HepG2 (cell line): ENCODE measurements around the gene C1orf159. TPM values are rescaled to one million over a fixed set of nuclear protein-coding genes. Genes with fewer than 3 reads are reported as not detected.

ENCODE experiments used
- ATAC-seq: fragments of 200-7000 bp; cut with Tn5 transposase; 3 replicates; pipeline ENCODE4 v1.9.1; 2020; ENCODE audit warnings: mild to moderate bottlenecking, moderate library complexity
- BruUV-seq: library from RNA; stranded (reverse); fragments of 400-500 nt; replicated peaks from 2 replicates; lab custom pipeline; 2021; lab: Mats Ljungman, UMichigan
- CTCF ChIA-PET: fragments of 300-600 bp; formaldehyde crosslinking; extraction: SDS; loops from one replicate; lab custom pipeline; 2021; ENCODE audit warnings: low total read pairs, inconsistent platforms, low intra/inter-chr PET ratio; lab: Yijun Ruan, JAX
- POLR2A ChIA-PET: fragments of 350-600 bp; sonication (Branson Sonifier 250); formaldehyde crosslinking; loops from one replicate; lab custom pipeline; 2020; ENCODE audit warnings: antibody characterized with exemption, inconsistent platforms; lab: Yijun Ruan, JAX
- DNase-seq: peaks from one replicate; pipeline ENCODE4 v3.0.0-alpha.2; 2015; ENCODE audit warnings: low spot score
- FAIRE-seq: peaks from 3 replicates; lab custom pipeline; 2011; peaks lifted over from hg19 to GRCh38; lab: Jason Lieb, UNC
- H2AFZ ChIP-seq: one replicate; pipeline ENCODE4 v1.6.1; 2011; ENCODE audit warnings: low read length, inconsistent platforms
- H3K27ac ChIP-seq: fragments of 300-600 bp; 3 replicates; pipeline ENCODE4 v1.8.0; 2011; ENCODE audit warnings: mixed run types, mild to moderate bottlenecking, mixed read lengths, low read length, inconsistent platforms; ENCODE audit not compliant: insufficient read depth; ENCODE audit errors: extremely low read length
- H3K27me3 ChIP-seq, 2 experiments: fragments of 200-600 bp in 1 of 2; 2 replicates in 1 of 2; 3 replicates in 1 of 2; pipeline versions ENCODE4 v1.6.0 to v1.8.0; 2011; ENCODE audit warnings: low read length in 2 of 2, mild to moderate bottlenecking in 2 of 2, moderate library complexity in 2 of 2, inconsistent platforms in 1 of 2; ENCODE audit not compliant: insufficient read depth in 2 of 2, control insufficient read depth in 1 of 2
- H3K36me3 ChIP-seq, 2 experiments: fragments of 200-600 bp in 1 of 2; replicated peaks in 1 of 2; 2 replicates in 1 of 2; 3 replicates in 1 of 2; pipeline versions ENCODE4 v1.5.1 to v1.8.0; 2011; ENCODE audit warnings: low read length in 2 of 2, inconsistent platforms in 1 of 2; ENCODE audit not compliant: insufficient read depth in 2 of 2, control insufficient read depth in 1 of 2
- H3K4me1 ChIP-seq: 2 replicates; pipeline ENCODE4 v1.5.1; 2012; ENCODE audit warnings: low read length, inconsistent platforms; ENCODE audit not compliant: insufficient read depth
- H3K4me2 ChIP-seq: 2 replicates; pipeline ENCODE4 v1.6.0; 2011; ENCODE audit warnings: low read depth, low read length, inconsistent platforms
- H3K4me3 ChIP-seq, 3 experiments: fragments of 200-600 bp in 1 of 3; sonication (generic), shearing (Covaris generic) in 1 of 3; replicated peaks in 1 of 3; 2 replicates each; pipeline ENCODE4 v1.5.1; 2011 to 2016; ENCODE audit warnings: low read length in 3 of 3, inconsistent platforms in 2 of 3, low read depth in 2 of 3, mild to moderate bottlenecking in 2 of 3, control low read depth in 1 of 3, mixed read lengths in 1 of 3; ENCODE audit not compliant: insufficient read depth in 1 of 3
- H3K79me2 ChIP-seq: one replicate; pipeline ENCODE4 v1.6.1; 2011; ENCODE audit warnings: low read length, inconsistent platforms; ENCODE audit not compliant: insufficient read depth
- H3K9ac ChIP-seq: 2 replicates; pipeline ENCODE4 v1.6.0; 2011; ENCODE audit warnings: mild to moderate bottlenecking, low read depth, low read length, inconsistent platforms; ENCODE audit not compliant: insufficient read depth
- H3K9me3 ChIP-seq: 2 replicates; pipeline ENCODE4 v1.5.1; 2012; ENCODE audit warnings: mild to moderate bottlenecking, low read length
- H4K20me1 ChIP-seq: 2 replicates; pipeline ENCODE4 v1.6.0; 2011; ENCODE audit warnings: inconsistent platforms, mild to moderate bottlenecking, low read length, moderate library complexity; ENCODE audit not compliant: insufficient read depth
- FOXJ3 ChIP-seq: sonication (generic); formaldehyde crosslinking; IDR thresholded peaks from 2 replicates; pipeline ENCODE4 v1.4.0; 2020; ENCODE audit warnings: missing genetic modification reagents, mild to moderate bottlenecking, borderline replicate concordance
- HNF4A ChIP-seq: sonication (generic); formaldehyde crosslinking; IDR thresholded peaks from 2 replicates; pipeline ENCODE4 v1.4.0; 2020; ENCODE audit warnings: missing genetic modification reagents
- HOXD1 ChIP-seq: sonication (generic); formaldehyde crosslinking; IDR thresholded peaks from 2 replicates; pipeline ENCODE4 v1.5.0; 2020; ENCODE audit warnings: missing genetic modification reagents
- ISX ChIP-seq: sonication (generic); formaldehyde crosslinking; conservative IDR thresholded peaks from 2 replicates; pipeline ENCODE4 v1.5.0; 2020; ENCODE audit warnings: missing genetic modification reagents
- LCORL ChIP-seq, 2 experiments: fragments of 450-650 bp in 1 of 2; sonication (generic) in 1 of 2; formaldehyde crosslinking in 1 of 2; IDR thresholded peaks; 2 replicates each; pipeline versions ENCODE4 v1.5.0 to v1.6.1; 2017 to 2020; ENCODE audit warnings: antibody characterized with exemption in 1 of 2, missing genetic modification reagents in 1 of 2
- RARG ChIP-seq: sonication (generic); formaldehyde crosslinking; IDR thresholded peaks from 2 replicates; pipeline ENCODE4 v1.4.0; 2020; ENCODE audit warnings: low read depth, mild to moderate bottlenecking, missing genetic modification reagents
- RBM22 ChIP-seq: fragments of 200-400 bp; formaldehyde crosslinking; optimal IDR thresholded peaks from 2 replicates; pipeline ENCODE3; 2017; ENCODE audit warnings: mild to moderate bottlenecking, low read length, moderate library complexity
- SMAD9 ChIP-seq: sonication (generic); formaldehyde crosslinking; IDR thresholded peaks from 2 replicates; pipeline ENCODE4 v1.5.1; 2020; ENCODE audit warnings: mild to moderate bottlenecking, missing genetic modification reagents
- SRSF1 ChIP-seq: fragments of 200-400 bp; formaldehyde crosslinking; optimal IDR thresholded peaks from 2 replicates; pipeline ENCODE3; 2017; ENCODE audit warnings: mild to moderate bottlenecking, low read depth, low read length, moderate library complexity
- TEAD3 ChIP-seq: optimal IDR thresholded peaks from 2 replicates; pipeline ENCODE3; 2016; ENCODE audit warnings: borderline replicate concordance
- ZBTB26 ChIP-seq: IDR thresholded peaks from 2 replicates; pipeline ENCODE4 v1.6.1; 2016; ENCODE audit warnings: missing compliant biosample characterization, missing genetic modification reagents, borderline replicate concordance
- ZFP36L1 ChIP-seq: sonication (generic); formaldehyde crosslinking; IDR thresholded peaks from 2 replicates; pipeline ENCODE4 v1.8.0; 2022; ENCODE audit warnings: mild to moderate bottlenecking, missing genetic modification reagents, moderate library complexity
- ZKSCAN5 ChIP-seq: sonication (generic); formaldehyde crosslinking; IDR thresholded peaks from 2 replicates; pipeline ENCODE4 v1.5.1; 2020; ENCODE audit warnings: mild to moderate bottlenecking, missing genetic modification reagents
- ZNF564 ChIP-seq: sonication (generic); formaldehyde crosslinking; IDR thresholded peaks from 2 replicates; pipeline ENCODE4 v1.8.1; 2023; ENCODE audit warnings: mild to moderate bottlenecking, missing genetic modification reagents
- ZNF607 ChIP-seq: sonication (generic); formaldehyde crosslinking; IDR thresholded peaks from 2 replicates; pipeline ENCODE4 v1.5.1; 2020; ENCODE audit warnings: missing genetic modification reagents, mild to moderate bottlenecking, borderline replicate concordance
- ZNF703 ChIP-seq: sonication (generic); formaldehyde crosslinking; IDR thresholded peaks from 2 replicates; pipeline ENCODE4 v1.5.1; 2020; ENCODE audit warnings: missing genetic modification reagents, mild to moderate bottlenecking, moderate library complexity, borderline replicate concordance
- ZNF747 ChIP-seq: sonication (generic); formaldehyde crosslinking; IDR thresholded peaks from 2 replicates; pipeline ENCODE4 v1.8.1; 2023; ENCODE audit warnings: missing genetic modification reagents, mild to moderate bottlenecking, borderline replicate concordance
- ZNF781 ChIP-seq: sonication (generic); formaldehyde crosslinking; IDR thresholded peaks from 2 replicates; pipeline ENCODE4 v1.5.1; 2020; ENCODE audit warnings: borderline replicate concordance, mild to moderate bottlenecking, missing genetic modification reagents; ENCODE audit errors: not compliant biosample characterization
- WGBS: methylation state at CpG from one replicate; pipeline ENCODE4 v1.1.6; 2017; ENCODE audit warnings: low lambda C conversion rate; 5-methylcytosine and 5-hydroxymethylcytosine counted together
- in situ Hi-C: cut with HindIII; loops from 2 replicates; pipeline ENCODE4 v1.10.0; 2017; ENCODE audit warnings: low pct_unique_long_range_greater_than_20kb; ENCODE audit not compliant: extremely low pct_ligation_motif_present
- intact Hi-C: fragments of 100-400 bp; cut with micrococcal nuclease; formaldehyde crosslinking; loops from one replicate; pipeline ENCODE4 v1.10.0; 2022; ENCODE audit not compliant: unreplicated experiment
- polyA plus RNA-seq, 8 experiments: library from polyadenylated mRNA; depleted of rRNA in 3 of 8; stranded (reverse) in 7 of 8; unstranded in 1 of 8; fragments of >200 nt; fragmentation: Illumina TruSeq in 4 of 8; extraction: Trizol in 4 of 8; gene quantifications; 2 replicates each; pipeline versions ENCODE4 v1.2.1 to v1.2.3, GENCODE V29; 2011 to 2016; ENCODE audit warnings: low read depth in 4 of 8, missing spikeins in 1 of 8, mixed read lengths in 1 of 8; ENCODE audit not compliant: insufficient read depth in 1 of 8
- total RNA-seq, 5 experiments: library from RNA; depleted of rRNA; stranded (reverse); fragments of >200 nt; fragmentation: Illumina TruSeq; extraction: Trizol; gene quantifications; 2 replicates each; pipeline ENCODE4 v1.2.3, GENCODE V29; 2016; ENCODE audit warnings: low read depth in 1 of 5
- TF ChIP-seq, protein P1 (sequence below): sonication (generic); formaldehyde crosslinking; IDR thresholded peaks from 2 replicates; pipeline ENCODE4 v1.5.0; 2020; ENCODE audit warnings: missing genetic modification reagents

Gene C1orf159
- total and polyA plus RNA-seq, 2 of the 13 experiments (the other 11 are each of a cell fraction or from before 2014, with no cell fraction given), result 3.8 to 6.7 TPM

DNA sequence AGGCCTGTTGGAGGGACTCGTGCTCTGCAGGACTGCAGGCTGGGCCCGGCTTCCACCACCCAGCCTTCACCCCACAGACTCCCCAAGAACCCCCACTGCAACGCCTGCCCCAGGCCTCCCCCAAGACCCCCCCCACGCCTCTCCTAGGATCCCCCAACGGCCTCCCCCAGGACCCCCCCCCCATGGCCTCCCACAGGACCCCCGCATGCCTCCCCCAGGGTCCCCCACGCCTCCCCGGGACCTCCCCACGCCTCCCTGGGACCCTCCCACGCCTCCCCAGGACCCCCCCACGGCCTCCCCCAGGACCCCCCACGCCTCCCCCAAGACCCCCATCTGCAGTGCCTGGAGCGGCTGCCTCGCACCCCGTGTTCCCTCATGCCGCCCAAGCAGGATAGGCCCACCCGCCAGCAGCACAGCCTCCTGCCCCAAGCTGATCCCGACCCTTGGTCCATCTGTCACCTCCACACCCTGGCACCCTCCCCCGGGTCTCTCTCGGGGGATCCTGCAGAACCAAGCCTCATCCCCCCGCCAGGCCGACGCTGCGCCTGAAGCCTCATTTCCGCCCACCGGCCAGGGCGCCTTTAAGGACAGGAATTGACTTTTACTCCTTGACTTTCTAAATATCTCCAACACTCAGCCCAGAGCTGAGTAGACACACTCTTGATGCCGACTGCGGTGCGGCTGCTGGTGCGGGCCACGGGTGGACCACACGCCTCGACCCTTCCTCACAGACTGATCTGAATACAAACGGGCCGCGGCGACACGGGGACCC lies 27.7 kb downstream of the C1orf159 start (continued):
- TF ChIP-seq HOXD1 (CRISPR knock-in tag), result no peak
- TF ChIP-seq, all 625 proteins: peak for 0

DNA sequence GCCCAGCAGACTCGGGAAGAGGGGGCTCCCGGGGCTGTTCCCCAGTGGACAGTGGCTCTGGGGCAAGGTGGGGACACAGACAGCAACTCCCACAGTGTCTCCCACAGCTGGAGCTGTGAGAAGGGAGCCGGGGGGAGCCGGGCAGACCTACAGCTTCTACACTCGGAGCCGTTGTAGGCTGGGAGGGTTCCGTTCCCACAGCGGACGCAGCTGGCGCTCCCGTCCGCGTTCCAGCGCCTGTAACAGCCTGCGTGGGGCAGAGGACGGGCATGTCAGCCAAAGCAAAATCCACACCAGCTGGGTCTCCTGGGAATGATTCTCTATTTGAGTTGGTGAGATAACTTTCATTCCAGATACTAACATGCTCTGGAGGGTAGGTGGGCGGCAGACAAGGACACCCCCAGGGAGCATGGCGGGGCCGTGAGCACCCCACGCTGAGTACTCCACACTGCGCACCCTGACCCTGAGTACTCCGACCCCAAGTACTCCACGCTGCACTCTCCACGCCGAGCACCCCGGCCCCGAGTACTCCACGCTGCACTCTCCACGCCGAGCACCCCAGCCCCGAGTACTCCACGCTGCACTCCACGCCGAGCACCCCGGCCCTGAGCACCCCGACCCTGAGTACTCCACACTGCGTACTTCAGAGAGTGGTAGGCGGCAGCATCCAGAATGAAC lies 28.4 kb downstream of the C1orf159 start:
- 97% methylated on average over 32 of the region's 38 CpGs for WGBS
- Histone ChIP-seq H3K9me3 (no peaks in the 10 kb centered on the region), H3K4me3 (no peak overlapping the region), H3K27ac (no peak overlapping the region), H3K4me2 (no peak overlapping the region), H4K20me1 (no peaks in the 10 kb centered on the region), H2AFZ (no peak overlapping the region), H3K36me3 (no peaks in the 10 kb centered on the region), H3K27me3 (no peaks in the 10 kb centered on the region), H3K79me2 (no peaks in the 10 kb centered on the region), H3K4me1 (no peaks in the 10 kb centered on the region), H3K9ac (no peak overlapping the region)
- in situ Hi-C loops (no loop called here), intact Hi-C loops (no loop called here)
- TF ChIP-seq, protein P1, sequence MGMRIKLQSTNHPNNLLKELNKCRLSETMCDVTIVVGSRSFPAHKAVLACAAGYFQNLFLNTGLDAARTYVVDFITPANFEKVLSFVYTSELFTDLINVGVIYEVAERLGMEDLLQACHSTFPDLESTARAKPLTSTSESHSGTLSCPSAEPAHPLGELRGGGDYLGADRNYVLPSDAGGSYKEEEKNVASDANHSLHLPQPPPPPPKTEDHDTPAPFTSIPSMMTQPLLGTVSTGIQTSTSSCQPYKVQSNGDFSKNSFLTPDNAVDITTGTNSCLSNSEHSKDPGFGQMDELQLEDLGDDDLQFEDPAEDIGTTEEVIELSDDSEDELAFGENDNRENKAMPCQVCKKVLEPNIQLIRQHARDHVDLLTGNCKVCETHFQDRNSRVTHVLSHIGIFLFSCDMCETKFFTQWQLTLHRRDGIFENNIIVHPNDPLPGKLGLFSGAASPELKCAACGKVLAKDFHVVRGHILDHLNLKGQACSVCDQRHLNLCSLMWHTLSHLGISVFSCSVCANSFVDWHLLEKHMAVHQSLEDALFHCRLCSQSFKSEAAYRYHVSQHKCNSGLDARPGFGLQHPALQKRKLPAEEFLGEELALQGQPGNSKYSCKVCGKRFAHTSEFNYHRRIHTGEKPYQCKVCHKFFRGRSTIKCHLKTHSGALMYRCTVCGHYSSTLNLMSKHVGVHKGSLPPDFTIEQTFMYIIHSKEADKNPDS (CRISPR knock-in tag), result no peak
- TF ChIP-seq SRSF1 (no peak), ZNF781 (CRISPR knock-in tag) (no peak), SMAD9 (CRISPR knock-in tag) (no peak), RBM22 (no peak), HNF4A (CRISPR knock-in tag) (no peak), ISX (CRISPR knock-in tag) (no peak), ZNF703 (CRISPR knock-in tag) (no peak), ZNF607 (CRISPR knock-in tag) (no peak), ZNF564 (no peak), ZFP36L1 (CRISPR knock-in tag) (no peak), ZNF747 (CRISPR knock-in tag) (no peak), ZKSCAN5 (CRISPR knock-in tag) (no peak), TEAD3 (CRISPR knock-in tag) (no peak), ZBTB26 (CRISPR knock-in tag) (no peak), RARG (no peak), FOXJ3 (CRISPR knock-in tag) (no peak), LCORL (IDR thresholded peaks at IDR 0.05) (no peak), LCORL (CRISPR knock-in tag; IDR thresholded peaks at IDR 0.05) (no peak)
- FAIRE-seq (no peak), ATAC-seq (no peak), DNase-seq (no peak)
- POLR2A ChIA-PET, result no interaction called here
- BruUV-seq, result no TSS peak
- CTCF ChIA-PET, result no interaction called here
